ENCODE measurements around the gene BMPR1A. TPM values are rescaled to one million over a fixed set of nuclear protein-coding genes. Genes with fewer than 3 reads are reported as not detected.

BMPR1A gene
- total RNA-seq, 1 donor from 2014 or later: 0.20 TPM

DNA sequence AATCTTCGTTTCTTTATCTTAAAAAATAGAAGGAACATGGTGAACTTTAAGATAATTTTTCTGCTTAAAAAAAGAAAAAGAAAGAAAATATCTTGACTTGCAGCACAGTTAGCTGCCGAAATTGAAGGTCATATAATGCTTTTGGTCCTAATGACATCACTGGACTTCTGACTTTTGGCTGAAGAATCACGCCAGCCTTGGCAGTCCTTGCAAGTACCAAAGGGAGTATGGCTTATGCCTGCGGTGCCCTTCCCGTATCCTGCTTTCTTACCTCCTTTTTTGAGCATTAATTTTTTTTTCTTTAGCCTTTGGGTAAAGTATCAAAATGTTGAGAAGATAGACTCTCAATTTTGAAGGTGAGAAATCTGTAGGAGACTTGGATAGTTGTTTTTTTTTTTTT lies 7.0 kb downstream of the BMPR1A start:
- no peak for DNase-seq (ENCODE audit: low read depth in 2 of 2)

DNA sequence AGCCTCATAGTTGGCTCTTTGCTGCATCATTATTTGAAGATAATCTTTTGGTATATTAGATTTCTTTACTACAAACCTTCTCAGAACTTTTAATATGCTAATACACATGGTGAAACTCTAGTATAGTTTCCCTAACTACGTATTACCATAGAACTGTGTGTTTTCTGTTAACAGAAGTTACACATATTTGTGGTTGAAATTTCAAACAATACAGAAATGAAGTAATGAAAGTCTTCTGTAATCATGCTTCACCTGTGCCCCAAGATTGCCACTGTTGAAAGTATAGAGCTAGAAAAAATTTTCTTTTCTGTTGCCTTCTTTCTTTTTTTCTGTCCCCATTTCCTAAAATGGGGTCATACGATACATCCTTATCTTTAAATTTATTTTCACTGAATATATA lies 9.1 kb downstream of the BMPR1A start:
- no peak for DNase-seq (ENCODE audit: low read depth in 2 of 2)

DNA sequence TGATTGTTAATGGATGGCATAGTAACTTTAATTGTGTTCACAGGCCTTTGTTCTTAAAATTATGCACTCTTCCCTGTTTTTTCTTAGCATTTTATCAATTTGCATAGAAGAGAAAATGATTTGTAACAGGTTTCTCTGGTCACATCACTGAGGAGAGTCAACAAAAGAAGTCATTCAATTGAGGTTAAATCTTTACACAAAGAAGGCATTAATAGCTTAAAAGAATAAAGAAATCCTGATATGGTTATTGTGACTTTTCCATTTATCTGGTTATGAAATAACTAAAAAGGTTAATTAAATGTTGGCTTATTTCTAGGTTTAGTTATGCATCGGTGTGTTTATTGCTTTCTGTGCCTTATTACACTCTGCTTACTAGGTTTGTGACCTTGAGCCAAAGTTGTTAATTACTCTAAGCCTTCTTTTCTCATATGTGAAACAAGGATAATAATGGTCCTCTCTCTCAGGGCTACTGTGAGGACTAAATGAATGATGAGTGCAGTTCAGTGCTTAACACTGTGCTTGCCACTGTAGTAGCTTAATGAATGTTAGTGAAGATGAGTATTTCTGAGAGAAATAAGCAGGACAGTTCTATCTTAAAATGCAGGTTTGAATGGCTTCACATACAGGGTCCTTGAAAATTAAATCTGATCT lies 12.1 kb downstream of the BMPR1A start:
- no peak for DNase-seq (ENCODE audit: low read depth in 2 of 2)

DNA sequence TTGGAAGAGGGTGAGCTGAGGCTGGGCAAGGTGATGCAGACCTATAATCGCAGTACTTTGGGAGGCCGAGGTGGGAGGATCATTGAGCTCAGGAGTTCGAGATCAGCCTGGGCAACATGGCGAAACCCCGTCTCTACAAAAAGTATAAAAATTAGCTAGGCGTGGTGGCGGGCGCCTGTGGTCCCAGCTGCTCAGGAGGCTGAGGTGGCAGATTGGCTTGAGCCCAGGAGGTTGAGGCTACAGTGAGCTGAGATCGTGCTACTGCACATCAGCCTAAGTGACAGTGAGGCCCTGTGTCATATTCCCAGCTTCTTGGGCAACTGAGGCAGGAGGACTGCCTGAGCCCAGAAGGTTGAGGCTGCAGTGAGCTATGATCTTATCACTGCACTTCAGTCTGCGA lies 13.6 kb downstream of the BMPR1A start:
- no peak for DNase-seq (ENCODE audit: low read depth in 2 of 2)

DNA sequence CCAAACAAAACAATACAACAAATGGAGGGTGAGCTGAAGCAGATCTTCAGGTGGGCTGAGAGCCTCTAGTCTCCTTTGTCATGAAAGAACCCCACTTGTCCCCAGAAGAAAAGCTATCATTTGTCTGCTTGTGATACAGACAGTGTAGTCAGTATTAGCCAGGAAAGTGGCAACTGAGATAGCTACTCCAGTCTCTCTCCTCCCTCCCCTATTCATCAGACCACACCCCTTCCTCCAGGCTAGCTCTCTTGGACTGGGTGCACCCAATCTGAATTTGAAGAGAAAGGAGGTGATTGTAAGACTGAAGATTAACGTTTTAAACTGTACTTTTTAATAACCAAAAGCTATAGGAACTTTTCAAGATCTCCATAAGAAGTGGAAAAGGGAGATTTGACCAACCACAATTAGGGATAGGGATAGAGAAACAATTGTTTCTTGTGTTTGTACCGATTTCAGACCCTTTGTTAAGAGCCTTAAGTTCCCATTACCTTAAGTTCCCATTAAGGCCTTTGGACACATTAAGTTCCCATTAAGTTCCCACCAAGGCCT lies 14.1 kb downstream of the BMPR1A start:
- DNase-seq (ENCODE audit: low read depth in 2 of 2): no peak

DNA sequence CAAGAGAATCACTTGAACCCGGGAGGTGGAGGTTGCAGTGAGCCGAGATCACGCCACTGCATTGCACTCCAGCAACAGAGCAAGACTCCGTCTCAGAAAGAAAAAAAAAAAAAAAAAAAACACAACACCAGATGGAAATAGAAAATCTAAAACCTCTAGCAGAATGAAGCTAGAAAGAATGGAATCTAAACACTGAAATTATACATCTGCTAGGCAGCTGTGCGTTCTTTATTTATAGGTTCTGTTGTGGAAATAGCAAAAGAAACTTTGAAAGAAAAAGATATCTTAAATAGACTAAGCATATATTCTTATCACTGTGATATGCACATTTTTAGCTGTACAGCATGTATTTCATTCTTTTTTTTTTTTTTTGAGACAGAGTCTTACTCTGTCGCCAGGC lies 17.1 kb downstream of the BMPR1A start:
- no peak for DNase-seq (ENCODE audit: low read depth in 2 of 2)

DNA sequence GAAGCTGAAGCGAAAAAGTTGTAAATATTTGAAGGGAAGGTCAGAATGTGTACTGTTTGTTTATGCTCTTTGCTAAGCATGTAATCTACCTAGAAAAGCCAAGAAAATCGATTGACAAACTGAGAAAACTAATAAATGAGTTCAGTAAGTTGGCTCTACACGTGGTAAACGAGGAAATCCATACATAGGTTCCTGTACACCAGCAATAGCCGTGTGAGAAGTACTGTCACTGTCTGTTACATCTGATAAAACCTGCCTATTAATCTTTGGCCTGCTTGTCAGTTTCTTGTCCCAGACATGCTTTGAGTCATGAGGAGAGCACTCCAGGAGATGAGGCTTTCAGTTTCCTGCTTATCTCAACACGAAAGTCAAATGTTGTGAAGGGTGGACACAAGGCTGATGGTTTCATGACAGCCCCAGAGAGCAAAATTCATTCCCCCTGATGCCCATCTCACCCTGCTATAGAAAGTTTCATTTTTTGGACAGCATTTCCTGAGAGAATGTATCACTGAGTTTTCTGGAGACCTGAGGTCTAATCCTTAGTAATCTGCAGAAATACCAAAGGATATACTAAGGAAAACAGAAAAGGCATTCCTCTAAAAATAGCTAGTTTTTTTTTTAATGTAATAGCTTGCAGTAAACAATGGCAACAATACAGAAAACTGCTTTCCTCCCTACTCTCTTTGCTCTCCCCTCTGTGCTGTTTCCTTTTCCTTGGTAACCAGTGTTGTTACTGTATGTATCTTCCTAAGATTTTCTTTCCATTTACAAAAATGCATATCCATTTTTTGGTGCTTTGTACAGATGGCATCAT lies 18.8 kb downstream of the BMPR1A start:
- no peak for DNase-seq (ENCODE audit: low read depth in 2 of 2)

DNA sequence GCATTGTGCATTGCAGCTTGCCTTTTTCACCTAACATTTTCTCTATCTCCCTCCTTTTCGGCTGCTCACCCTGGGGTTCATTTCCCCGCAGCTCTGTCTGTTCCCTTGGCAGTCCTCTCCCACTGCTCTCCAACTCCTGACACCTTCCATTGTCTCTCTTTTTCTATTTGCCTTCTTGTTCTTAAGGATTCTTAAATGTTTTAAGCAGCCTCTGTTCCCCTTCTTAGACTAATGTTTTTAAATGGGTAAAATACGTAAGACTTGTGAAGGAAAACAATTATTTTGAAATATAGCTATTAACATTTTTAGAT lies 19.4 kb downstream of the BMPR1A start:
- no peak for DNase-seq (ENCODE audit: low read depth in 2 of 2)

DNA sequence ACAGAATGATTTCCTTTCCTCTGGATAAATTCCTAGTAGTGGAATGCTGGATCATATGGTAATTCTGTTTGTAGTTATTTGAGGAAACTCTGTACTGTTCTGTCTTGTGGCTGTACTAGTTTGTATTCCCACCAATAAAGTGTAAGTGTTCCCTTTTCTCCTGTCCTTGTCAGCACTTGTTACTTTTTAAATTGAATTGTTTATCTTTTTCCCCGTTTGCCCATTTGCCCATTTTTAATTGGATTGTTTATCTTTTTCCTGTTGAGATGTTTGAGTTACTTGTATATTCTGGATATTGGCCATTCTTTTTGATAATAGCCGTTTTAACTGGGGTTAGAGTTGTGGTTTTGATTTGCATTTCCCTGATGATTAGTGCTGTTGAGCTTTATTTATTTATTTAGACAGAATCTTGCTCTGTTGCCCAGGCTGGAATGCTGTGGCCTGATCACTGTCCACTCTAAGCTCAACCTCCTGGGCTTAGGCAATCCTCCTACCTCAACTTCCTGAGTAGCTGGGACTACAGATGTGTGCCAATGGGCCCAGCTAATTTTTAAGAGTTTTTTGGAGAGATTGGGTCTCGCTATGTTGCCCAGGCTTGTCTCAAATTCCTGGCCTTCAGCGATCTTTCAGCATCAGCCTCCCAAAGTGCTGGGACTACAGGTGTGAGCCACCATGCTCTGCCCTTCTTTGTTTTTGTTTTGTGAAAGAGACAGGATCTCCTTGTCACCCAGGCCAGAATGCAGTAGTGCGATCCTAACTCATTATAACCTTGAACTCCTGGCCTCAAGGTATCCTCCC lies 23.0 kb downstream of the BMPR1A start:
- no peak for DNase-seq (ENCODE audit: low read depth in 2 of 2)

DNA sequence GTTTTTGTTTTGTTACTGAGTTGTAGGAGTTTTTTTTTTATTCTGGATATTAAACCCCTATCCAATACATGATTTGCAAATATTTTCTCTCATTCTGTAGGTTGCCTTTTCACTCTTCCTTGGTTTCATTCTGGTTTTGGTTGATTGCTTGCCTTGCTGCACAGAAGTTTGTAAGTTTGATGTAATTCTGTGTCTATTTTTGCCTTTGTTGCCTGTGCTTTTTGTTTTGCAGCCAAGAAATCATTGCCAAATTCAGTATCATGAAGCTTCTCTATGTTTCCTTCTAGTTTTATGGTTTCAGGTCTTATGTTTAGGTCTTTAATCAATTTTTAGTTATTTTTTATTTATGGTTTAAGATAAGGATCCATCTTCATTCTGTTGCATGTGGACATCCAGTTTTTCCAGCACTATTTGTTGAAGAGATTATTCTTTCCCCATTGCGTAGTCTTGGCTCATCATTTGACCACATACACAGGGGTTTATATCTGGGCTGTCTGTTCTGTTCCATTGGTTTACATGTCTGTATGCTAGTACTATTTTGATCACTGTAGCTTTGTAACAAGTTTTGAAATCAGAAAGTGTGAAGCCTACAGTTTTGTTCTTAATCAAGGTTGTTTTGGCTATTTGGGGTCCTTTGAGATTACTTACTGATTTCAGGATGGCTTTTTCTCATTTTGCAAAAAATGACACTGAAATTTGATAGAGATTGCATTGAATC lies 26.4 kb downstream of the BMPR1A start:
- no peak for DNase-seq (ENCODE audit: low read depth in 2 of 2)

DNA sequence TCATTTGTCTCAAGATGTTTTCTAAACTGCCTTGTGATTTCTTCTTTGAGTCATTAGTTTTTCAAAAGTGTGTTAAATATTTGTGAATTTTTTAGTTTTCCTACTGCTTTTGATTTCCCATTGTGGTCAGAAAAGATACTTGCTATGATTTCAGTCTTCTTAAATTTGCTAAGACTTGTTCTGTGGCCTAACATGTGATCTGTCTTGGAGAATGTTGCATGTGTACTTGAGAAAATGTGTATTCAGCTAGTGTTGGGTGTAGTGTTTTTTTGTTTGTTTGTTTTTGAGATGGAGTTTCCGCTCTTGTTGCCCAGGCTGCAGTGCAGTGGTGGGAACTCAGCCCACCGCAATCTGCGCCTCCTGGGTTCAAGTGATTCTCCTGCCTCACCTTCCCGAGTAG lies 28.6 kb downstream of the BMPR1A start:
- no peak for DNase-seq (ENCODE audit: low read depth in 2 of 2)

DNA sequence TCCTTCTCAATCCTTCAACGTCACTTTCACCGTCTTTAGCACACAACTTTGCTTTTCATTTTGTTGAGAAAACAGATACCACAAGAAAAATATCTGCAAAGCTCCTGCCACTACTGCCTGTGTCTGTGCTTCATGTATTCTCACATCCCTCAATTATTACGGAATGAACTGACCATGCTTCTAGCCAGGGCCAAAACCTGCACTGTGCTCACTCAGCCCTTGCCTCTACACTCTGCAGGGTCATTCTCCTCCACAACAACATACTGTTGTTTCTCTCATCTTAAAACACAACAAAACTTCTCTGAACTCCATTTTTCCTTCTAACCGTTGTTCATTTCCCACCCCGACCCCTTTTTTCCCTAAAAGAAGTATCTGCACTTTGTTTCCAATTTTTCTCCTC lies 29.5 kb downstream of the BMPR1A start:
- DNase-seq (ENCODE audit: low read depth in 2 of 2): no peak

DNA sequence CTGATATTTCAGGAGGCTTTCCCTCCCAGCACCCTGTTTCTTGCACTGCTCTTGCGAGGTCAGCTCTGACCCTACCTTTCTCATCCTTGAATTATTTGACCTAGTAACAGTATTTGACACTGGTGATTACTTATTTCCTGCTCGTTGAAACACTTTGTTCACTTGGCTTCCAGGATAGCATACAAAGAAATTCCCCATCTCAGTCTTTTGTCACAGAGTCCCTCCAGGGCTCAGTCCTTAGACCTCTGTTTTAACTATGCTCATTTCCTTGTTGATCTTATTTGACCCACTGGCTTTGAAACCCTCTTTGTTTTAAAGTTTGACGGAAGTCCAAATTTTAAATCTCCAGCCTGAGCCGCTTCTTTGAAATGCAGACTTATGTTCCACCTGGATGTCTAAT lies 29.9 kb downstream of the BMPR1A start:
- no peak for DNase-seq (ENCODE audit: low read depth in 2 of 2)

DNA sequence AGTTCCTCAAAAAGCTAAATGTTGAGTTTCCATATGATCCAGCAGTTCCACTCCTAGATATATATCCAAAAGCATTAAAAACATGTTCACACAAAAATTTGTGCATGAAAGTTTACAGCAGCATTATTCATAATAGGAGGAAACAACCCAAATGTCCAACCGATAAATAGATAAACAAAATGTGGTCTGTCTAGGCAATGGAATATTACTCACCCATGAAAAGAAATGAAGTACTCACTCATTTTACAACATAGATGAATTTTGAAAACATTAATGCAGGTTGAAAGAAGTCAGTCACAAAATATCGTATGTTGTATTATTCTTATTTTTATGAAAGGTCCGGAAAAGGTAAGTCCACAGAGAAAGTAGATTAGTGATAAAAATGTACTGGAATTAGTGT lies 34.0 kb downstream of the BMPR1A start:
- no peak for DNase-seq (ENCODE audit: low read depth in 2 of 2)

DNA sequence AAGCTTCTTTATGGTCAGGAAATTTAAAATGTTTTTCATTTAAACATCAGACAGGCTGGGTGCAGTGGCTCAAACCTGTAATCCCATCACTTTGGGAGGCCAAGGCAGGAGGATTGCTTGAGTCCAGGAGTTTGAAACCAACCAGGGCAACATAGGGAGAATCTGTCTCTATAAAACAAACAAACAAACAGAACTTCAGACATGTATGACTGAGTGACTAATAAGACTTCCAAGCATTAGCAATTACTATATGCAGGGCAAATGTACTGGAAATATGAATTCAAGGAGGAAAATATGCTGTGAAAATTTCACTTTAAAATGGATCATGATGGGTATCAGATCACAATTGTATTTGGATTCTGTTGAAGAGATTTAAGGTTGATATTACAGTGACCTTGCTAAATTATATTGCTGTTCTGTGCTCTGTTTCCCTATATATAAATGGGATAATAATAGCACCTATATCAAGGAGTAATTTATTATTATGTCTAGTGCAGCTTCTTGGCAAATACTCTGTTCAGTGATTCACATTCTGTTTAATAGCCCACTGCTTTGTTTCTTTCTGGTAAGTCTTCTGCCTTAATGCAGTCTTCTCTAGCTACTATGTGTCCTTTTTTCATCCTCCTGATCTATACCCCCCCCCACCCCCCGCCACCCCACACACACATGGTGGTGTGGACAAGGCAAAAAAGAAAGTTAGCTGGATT lies 36.2 kb downstream of the BMPR1A start:
- DNase-seq (ENCODE audit: low read depth in 2 of 2): no peak

DNA sequence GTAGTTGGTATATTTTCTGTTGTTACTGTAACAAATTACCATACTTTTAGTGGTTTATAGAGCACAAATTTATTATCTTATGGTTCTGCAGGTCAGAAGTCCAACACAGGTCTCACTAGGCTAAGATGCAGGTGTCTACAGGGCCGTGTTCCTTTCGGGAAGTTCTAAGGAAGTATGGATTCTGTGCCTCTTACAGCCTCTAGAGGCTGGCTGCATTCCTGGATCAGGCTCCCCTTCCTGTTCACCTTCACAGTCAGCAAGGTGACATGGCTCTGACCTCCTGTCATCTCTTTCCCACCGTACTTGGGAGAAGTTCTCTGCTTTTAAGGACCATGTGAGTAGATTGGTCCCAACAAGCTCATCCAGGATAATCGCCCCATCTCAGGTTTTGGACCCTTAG lies 37.3 kb downstream of the BMPR1A start:
- no peak for DNase-seq (ENCODE audit: low read depth in 2 of 2)

DNA sequence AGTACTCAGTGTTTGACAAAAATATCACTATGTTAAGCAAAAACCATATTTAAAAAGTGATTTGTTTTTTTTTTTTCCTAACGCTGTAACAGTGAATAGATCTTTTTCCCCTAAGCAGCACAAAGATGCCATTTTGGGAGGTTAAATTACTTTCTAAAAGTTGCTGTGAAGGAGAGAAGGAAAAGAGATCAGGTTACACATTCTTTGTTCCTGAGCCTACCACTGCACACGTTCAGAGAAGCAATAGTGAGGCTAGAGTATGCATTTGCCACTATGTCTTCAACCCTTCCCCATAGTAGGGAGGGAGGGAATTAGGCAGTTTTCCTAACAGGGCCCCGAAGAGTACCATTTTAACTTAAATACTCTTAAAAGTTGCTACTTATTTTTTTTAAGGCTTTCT lies 38.9 kb downstream of the BMPR1A start:
- DNase-seq (ENCODE audit: low read depth in 2 of 2): no peak

DNA sequence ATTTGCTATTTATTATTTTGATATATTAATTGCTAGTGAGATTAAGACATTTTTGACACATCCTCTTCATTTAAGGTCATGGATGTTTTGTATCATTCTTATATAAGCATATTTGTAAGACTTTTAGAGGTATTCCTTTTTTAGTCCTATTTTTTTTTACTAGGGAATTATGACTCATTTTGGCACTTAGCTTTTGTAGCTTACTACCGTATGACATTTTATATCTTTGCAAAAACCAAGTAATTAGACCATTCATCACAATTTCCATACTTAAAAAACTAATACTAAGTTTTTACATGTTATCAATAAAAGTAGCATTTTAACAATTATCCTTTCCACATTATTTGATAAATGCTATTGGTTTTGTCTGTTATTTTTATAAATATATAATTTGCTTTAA lies 41.6 kb downstream of the BMPR1A start:
- no peak for DNase-seq (ENCODE audit: low read depth in 2 of 2)

DNA sequence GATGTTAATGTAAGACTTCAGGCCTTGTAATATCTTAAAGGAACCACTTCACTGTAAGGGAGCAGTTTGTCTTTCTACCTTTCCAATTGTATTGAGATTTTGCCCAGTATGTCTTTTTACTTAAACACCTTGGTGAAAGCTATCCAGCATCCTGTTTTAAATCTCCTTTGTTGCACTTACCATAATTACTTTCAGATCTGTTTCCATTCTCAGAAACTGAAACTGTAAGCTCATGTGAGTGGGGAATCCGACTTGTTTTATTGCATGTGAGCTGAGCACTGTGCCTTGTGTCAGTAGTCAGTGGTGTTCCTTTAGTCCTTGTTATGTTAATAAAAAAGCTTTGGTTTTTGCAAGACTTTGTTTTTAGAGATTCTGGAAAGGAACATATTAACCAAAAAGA lies 42.2 kb downstream of the BMPR1A start:
- DNase-seq (ENCODE audit: low read depth in 2 of 2): no peak

DNA sequence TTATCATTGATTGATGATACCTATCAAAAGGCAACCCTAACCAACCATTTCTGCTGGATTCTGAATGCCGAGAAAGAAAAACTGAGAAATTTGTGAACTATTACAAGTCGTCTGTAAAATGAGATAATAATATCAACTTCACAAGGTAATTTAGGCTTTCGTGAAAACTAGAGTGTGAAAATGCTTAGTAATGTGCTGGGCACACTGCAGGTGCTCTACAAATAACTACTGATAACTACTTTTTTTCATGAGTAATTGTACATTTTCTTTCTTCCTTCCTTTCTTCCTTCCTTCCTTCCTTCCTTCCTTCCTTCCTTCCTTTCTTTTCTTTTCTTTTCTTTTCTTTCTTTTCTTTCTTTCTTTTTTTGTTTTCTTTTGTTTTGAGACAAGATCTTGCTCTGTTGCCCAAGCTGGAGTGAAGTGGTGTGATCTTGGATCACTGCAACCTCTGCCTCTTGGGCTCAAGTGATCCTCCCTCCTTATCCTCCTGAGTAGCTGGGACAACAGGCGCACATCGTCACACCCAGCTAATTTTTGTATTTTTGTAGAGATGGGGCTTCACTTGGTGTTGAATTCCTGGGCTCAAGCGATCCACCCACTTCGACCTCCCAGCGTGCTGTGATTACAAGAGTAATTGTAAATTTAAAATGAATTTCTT lies 42.9 kb downstream of the BMPR1A start:
- DNase-seq (ENCODE audit: low read depth in 2 of 2): no peak

DNA sequence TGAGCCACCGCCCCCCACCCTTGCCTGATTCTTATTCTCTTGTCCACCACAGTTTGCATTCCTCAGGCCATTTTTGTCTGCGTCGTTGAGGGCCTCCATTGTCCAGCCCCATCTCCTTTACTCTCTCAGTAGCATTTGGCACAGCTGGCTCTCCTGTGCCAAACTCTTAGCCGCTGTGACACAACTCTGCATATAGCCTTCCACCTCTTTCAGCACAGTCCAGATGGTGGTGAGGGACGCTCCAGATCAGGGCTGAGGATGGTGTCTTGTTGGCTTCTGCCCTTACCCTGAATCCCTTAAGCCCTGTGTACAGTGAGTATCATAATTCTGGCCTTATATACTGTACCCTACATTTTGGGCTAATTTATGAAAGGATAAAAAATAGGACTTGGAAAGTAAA lies 45.6 kb downstream of the BMPR1A start:
- no peak for DNase-seq (ENCODE audit: low read depth in 2 of 2)
